ENCODE measurements around the gene ZNF341.
A peak's percentile ranks its signal among the peaks of the same experiment; 100 is the strongest.

Gene ZNF341

GRCh38 chr20:33731693-33732165 is at the start of gene ZNF341 (continued):
- TF ChIP-seq ZNF214 (tag by site-specific recombination; IDR thresholded peaks at IDR 0.05; ENCODE audit: borderline replicate concordance) (no peak), ZNF19 (tag by site-specific recombination; IDR thresholded peaks at IDR 0.05; ENCODE audit: low read depth) (no peak), ZNF391 (tag by site-specific recombination; IDR thresholded peaks at IDR 0.05; ENCODE audit: borderline replicate concordance, low read depth) (no peak), ZNF473 (tag by site-specific recombination; IDR thresholded peaks at IDR 0.05) (no peak), ZNF449 (tag by site-specific recombination; IDR thresholded peaks at IDR 0.05) (no peak), ZBTB48 (tag by site-specific recombination; IDR thresholded peaks at IDR 0.05) (peak; percentile 78), PRDM10 (tag by site-specific recombination; IDR thresholded peaks at IDR 0.05) (peak; percentile 59), ZNF768 (tag by site-specific recombination; IDR thresholded peaks at IDR 0.05) (no peak), ZNF335 (tag by site-specific recombination; conservative IDR thresholded peaks at IDR 0.05) (peak; percentile 83), REST (tag by site-specific recombination; IDR thresholded peaks at IDR 0.05) (no peak), ZNF274 (IDR thresholded peaks at IDR 0.05; ENCODE audit: low read length) (no peak), ZNF274 (tag by site-specific recombination; IDR thresholded peaks at IDR 0.05; ENCODE audit: borderline replicate concordance) (no peak), KLF8 (tag by site-specific recombination; IDR thresholded peaks at IDR 0.05) (no peak), ZNF501 (tag by site-specific recombination; IDR thresholded peaks at IDR 0.05) (no peak), ZNF324 (tag by site-specific recombination; IDR thresholded peaks at IDR 0.05) (no peak), ZBTB44 (tag by site-specific recombination; IDR thresholded peaks at IDR 0.05) (no peak), ZNF23 (tag by site-specific recombination; IDR thresholded peaks at IDR 0.05; ENCODE audit: borderline replicate concordance) (no peak), ELK4 (IDR thresholded peaks at IDR 0.05; ENCODE audit: borderline replicate concordance, low read depth, low read length) (no peak; the same call in 1 of the 2 replicates), ZNF311 (tag by site-specific recombination; IDR thresholded peaks at IDR 0.05; ENCODE audit: borderline replicate concordance) (no peak), ZNF629 (tag by site-specific recombination; IDR thresholded peaks at IDR 0.05) (peak; percentile 35; the same call in 1 of the 2 replicates), ZNF426 (tag by site-specific recombination; IDR thresholded peaks at IDR 0.05) (no peak), EGR2 (tag by site-specific recombination; IDR thresholded peaks at IDR 0.05; ENCODE audit: low read depth) (no peak), TCF7L2 (IDR thresholded peaks at IDR 0.05; ENCODE audit: borderline replicate concordance, low read depth, low read length) (no peak), BCL11B (tag by site-specific recombination; IDR thresholded peaks at IDR 0.05; ENCODE audit: low read depth) (no peak), SP2 (tag by site-specific recombination; IDR thresholded peaks at IDR 0.05) (no peak), ZBTB7A (tag by site-specific recombination; IDR thresholded peaks at IDR 0.05; ENCODE audit: low read depth) (peak; percentile 71), PATZ1 (tag by site-specific recombination; IDR thresholded peaks at IDR 0.05) (peak; percentile 66)

All from HEK293 (cell line).